Right cardiac atrium (tissue), 5 donors: ENCODE results near the gene TMEM45B. TPM values are rescaled to one million over a fixed set of nuclear protein-coding genes. Genes with fewer than 3 reads are reported as not detected.
"Not testable (repeated sequence)": the region's sequence is repeated elsewhere in the genome, so short reads cannot be mapped to it uniquely, and the experiment has no call there.

Source experiments
- ATAC-seq, 2 donors: fragments of 200-7000 bp; cut with Tn5 transposase; one replicate each; pipeline versions ENCODE4 v1.8.0 to v1.9.1; 2020; ENCODE audit warnings: moderate library complexity in 2 of 2, mild to moderate bottlenecking in 1 of 2
- DNase-seq, 3 donors: peaks; one replicate each; pipeline ENCODE4 v3.0.0-alpha.2; 2020
- H3K27ac ChIP-seq: one replicate; pipeline ENCODE4 v1.5.1; 2013; ENCODE audit warnings: mild to moderate bottlenecking, low read length, control low read depth, moderate library complexity
- H3K27me3 ChIP-seq: one replicate; pipeline ENCODE4 v1.6.1; 2013; ENCODE audit not compliant: control insufficient read depth, insufficient read depth
- H3K4me1 ChIP-seq: one replicate; pipeline ENCODE4 v1.6.1; 2013; ENCODE audit warnings: low read length; ENCODE audit not compliant: control insufficient read depth, insufficient read depth
- H3K4me3 ChIP-seq: one replicate; pipeline ENCODE4 v1.5.1; 2013; ENCODE audit warnings: low read length, control low read depth
- H3K9me3 ChIP-seq: one replicate; pipeline ENCODE4 v1.6.1; 2013; ENCODE audit warnings: low read length; ENCODE audit not compliant: control insufficient read depth
- WGBS: extraction: QIAGEN DNeasy Blood & Tissue Kit; methylation state at CpG from one replicate; pipeline ENCODE4 v1.1.7; 2013; 5-methylcytosine and 5-hydroxymethylcytosine counted together
- intact Hi-C, 4 donors: fragments of 100-400 bp; cut with DNase I; formaldehyde crosslinking; loops; one replicate each; pipeline versions ENCODE4 v1.11.0 to v1.14.0; 2022 to 2023
- polyA plus RNA-seq: library from polyadenylated mRNA; stranded (reverse); fragments of 200-250 nt; gene quantifications from one replicate; pipeline ENCODE4 v1.2.3, GENCODE V29; 2013
- total RNA-seq, 4 donors: library from RNA; stranded (reverse); fragmentation: NEBNext Ultra II Directional; extraction: Animal tissue kit (Norgen Biotek cat#: 25700); gene quantifications; one replicate each; pipeline ENCODE4 v1.2.1, GENCODE V29; 2021
- donor health status: healthy with polysubstance abuse.
- donor health status: DM: no; HTN: yes; CAD: no.
- donor health status: DM: no; HTN: no; CAD: no.
- donor health status: DM: no; HTN: yes; CAD: no; lungs with severe emphysema.
- donor health status: DM: yes; HTN: yes; CAD: no.

Gene TMEM45B
- total and polyA plus RNA-seq, 5 donors = not detected

- DNase-seq (no peak), ATAC-seq (no peak)
- intact Hi-C loops = no loop called here
- WGBS = 83% methylated on average over 12 of the region's 12 CpGs
- Histone ChIP-seq H3K4me3 (no peak overlapping the region), H3K9me3 (no peaks in the 10 kb centered on the region), H3K27me3 (peaks cover 5% of the 10 kb centered on the region), H3K4me1 (no peaks in the 10 kb centered on the region), H3K27ac (no peak overlapping the region)
Measured at GRCh38 chr11:129813231-129813791, 2.3 kb upstream of the TMEM45B start.

DNA sequence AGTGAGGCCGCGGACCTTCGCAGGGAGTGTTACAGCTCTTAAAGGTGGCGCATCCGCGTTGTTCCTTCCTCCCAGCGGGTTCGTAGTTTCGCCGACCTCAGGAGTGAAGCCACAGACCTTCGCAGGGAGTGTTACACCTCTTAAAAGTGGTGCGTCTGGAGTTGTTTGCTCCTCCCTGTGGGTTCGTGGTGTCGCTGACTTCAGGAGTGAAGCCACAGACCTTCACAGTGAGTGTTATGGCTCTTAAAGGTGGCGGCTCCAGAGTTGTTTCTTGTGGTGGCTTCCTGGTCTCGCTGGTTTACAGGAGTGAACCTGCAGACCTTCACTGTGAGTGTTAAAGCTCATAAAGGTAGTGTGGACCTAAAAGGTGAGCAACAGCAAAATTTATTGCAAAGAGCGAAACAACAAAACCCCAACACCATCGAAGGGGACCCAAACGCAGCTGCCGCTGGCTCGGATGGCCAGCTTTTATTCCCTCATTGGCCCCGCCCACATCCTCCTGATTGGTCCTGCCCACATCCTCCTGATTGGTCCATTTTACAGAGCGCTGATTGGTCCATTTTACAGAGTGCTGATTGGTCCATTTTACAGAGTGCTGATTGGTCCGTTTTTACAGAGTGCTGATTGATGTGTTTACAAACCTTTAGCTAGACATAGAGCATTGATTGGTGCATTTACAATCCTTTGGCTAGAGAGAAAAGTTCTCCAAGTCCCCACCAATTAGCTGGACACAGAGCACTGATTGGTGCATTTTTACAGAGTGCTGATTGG lies 1.2 kb upstream of the TMEM45B start:
- intact Hi-C loops = no loop called here
- Histone ChIP-seq H3K4me3 (no peak overlapping the region), H3K9me3 (no peaks in the 10 kb centered on the region), H3K27me3 (peaks cover 5% of the 10 kb centered on the region), H3K27ac (no peak overlapping the region), H3K4me1 (no peaks in the 10 kb centered on the region)
- DNase-seq (no peak), ATAC-seq (no peak)
- 88% methylated on average over 24 of the region's 24 CpGs for WGBS

DNA sequence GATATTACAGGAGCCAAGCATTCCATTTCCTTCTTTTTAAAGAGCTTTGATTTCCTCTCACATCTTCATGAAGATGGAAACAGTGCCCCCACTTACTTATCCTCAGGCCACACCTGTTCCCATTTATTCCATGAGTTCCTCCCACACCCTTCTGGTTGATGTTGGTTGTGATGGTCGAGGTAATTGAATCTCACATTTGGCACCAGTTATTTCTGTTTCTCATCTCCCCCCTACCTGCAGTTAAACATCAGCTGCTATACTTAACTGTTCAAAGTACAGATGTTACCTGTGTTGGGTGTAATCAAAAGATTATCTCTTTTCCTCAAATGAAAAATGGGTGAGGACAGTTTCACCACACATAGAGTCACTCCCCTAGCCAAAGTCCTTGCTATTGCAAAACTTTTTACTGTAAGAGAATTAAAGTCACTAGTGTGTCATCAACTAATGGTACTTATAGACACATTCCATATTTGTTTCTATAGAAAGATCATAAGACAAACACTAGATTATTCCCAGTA lies 1.9 kb downstream of the TMEM45B start:
- Histone ChIP-seq H3K27ac (no peak overlapping the region), H3K4me1 (no peaks in the 10 kb centered on the region), H3K4me3 (no peak overlapping the region), H3K9me3 (no peaks in the 10 kb centered on the region), H3K27me3 (peaks cover 5% of the 10 kb centered on the region)
- 63% methylated on average over 1 of the region's 1 CpG for WGBS
- ATAC-seq = no peak
- intact Hi-C loops = no loop called here
- no peak for DNase-seq

- H3K27me3 ChIP-seq, H3K4me1 ChIP-seq, DNase-seq, H3K4me3 ChIP-seq, H3K9me3 ChIP-seq, ATAC-seq, H3K27ac ChIP-seq, intact Hi-C loops: not testable (repeated sequence)
- 81% methylated on average over 3 of the region's 3 CpGs for WGBS
Measured at GRCh38 chr11:129818236-129818635, 2.6 kb downstream of the TMEM45B start.

DNA sequence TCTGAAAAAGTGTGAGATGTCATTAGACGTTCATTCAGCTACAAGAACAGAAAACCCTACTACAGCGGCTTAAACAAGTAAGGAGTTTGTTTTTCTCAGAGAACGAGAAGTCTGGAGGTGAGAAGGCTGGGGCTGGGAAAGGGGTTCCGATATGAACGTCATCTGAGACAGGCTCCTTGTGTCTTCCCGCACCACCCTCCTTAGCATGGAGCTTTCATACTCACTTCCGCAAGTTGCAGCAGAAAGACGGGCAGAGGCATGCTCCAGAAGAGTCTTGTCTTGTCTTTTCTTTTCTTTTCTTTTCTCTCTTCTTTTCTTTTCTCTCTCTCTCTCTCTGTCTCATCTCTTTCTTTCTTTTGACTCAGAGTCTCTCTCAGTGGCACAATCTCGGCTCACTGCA lies 3.6 kb downstream of the TMEM45B start:
- Histone ChIP-seq H3K27me3 (peaks cover 5% of the 10 kb centered on the region), H3K27ac (no peak overlapping the region)
- 82% methylated on average over 9 of the region's 9 CpGs for WGBS

DNA sequence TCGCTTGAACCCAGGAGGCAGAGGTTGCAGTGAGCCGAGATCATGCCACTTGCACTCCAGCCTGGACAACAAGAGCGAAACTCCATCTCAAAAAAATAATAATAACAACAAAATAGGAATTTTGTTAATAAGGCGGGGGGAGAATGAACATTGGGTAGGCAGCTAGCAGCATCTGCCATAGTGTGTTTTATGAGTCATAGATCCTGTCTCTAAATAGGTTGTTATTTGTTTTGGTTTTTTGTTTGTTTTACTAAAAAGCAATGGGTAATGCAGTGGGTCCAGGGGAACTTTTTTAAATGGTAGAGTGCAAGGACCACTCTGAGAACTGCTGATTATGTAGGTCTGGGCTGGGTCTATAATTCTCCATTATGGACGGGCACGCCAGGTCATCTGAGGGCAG lies 4.6 kb downstream of the TMEM45B start:
- intact Hi-C loops, DNase-seq, H3K27ac ChIP-seq, H3K9me3 ChIP-seq, H3K4me1 ChIP-seq, ATAC-seq, H3K4me3 ChIP-seq, H3K27me3 ChIP-seq: not testable (repeated sequence)
- 94% methylated on average over 6 of the region's 6 CpGs for WGBS

More for the DNA sequence above, 3.6 kb downstream of the TMEM45B start:
- Histone ChIP-seq H3K9me3 (no peaks in the 10 kb centered on the region), H3K4me1 (no peaks in the 10 kb centered on the region), H3K4me3 (no peak overlapping the region)
- DNase-seq = no peak
- intact Hi-C loops = no loop called here
- ATAC-seq = no peak

DNA sequence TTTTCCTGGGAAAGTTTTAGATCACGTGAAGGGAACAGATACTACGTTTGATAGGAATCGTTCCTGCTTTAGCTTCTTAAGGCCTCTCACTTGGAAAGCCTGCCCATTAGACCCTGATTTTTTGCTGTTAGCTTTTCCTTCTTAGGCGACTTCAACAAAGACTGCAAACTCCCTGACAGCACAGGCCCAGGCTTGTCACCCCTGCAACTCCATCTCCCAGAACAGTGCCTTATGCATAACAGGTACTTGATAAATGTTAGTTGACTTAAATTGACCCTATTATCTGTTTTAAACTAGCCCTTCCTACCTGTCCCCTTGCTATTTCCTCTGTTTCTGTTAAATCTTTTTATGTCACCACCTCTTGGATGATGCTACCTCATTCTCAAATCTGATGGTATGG lies 7.6 kb downstream of the TMEM45B start:
- H3K27ac ChIP-seq, H3K27me3 ChIP-seq, H3K4me3 ChIP-seq, intact Hi-C loops, H3K4me1 ChIP-seq, DNase-seq, H3K9me3 ChIP-seq, ATAC-seq: not testable (repeated sequence)
- 84% methylated on average over 4 of the region's 4 CpGs for WGBS

DNA sequence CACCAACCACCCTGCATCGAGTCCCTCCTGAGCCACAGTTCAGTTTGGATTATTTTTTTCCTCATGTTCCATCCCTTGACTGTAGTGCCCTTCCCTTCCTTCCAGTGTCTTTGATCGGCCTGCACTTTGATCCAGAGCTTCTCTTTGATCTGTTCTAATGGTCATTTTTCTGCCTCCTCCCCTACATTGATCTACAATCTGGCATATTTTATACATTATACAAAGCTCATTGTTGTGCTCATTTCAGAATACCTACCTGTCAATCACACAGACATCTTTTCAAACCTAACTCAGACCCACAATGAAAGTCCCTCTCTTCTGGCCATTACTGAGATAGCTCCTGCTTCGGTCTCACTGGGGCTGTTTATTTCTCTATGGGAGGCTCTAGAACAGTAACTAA lies 8.2 kb downstream of the TMEM45B start:
- ATAC-seq, H3K9me3 ChIP-seq, H3K4me1 ChIP-seq, H3K27ac ChIP-seq, H3K4me3 ChIP-seq, intact Hi-C loops, DNase-seq, H3K27me3 ChIP-seq: not testable (repeated sequence)
- 85% methylated on average over 3 of the region's 3 CpGs for WGBS

DNA sequence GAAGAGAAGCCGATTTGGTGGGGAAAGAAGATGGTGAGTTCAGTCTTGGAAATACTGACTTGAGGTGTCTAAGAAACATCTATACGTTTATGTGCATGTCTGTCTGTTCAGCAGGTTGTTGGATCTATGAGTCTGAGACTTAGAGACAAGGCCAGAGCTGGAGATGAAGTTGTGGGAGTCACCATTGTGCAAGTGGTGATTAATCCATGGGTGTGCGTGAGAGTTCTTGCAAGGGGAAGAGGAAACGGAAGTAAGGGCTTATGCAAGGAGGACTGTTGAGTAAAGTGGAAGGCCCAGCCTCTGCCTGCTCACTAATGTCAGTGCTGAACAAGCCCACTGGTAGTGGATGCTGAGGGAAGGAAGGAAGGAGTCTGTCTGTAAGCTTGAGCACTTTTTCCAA lies 9.7 kb downstream of the TMEM45B start:
- Histone ChIP-seq H3K4me3 (no peak overlapping the region), H3K4me1 (no peaks in the 10 kb centered on the region), H3K27ac (no peak overlapping the region), H3K9me3 (no peaks in the 10 kb centered on the region), H3K27me3 (no peaks in the 10 kb centered on the region)
- peak; percentile 38 to 51 for ATAC-seq
- no peak for DNase-seq
- 74% methylated on average over 4 of the region's 4 CpGs for WGBS
- intact Hi-C loops = no loop called here

GRCh38 chr11:129828301-129828836 lies 12.7 kb downstream of the TMEM45B start:
- DNase-seq (no peak), ATAC-seq (no peak)
- no peaks in the 10 kb centered on the region for H3K4me1 ChIP-seq
- 53% methylated on average over 9 of the region's 9 CpGs for WGBS
- H3K9me3 ChIP-seq = no peaks in the 10 kb centered on the region
- no peaks in the 10 kb centered on the region for H3K27me3 ChIP-seq
- intact Hi-C loops = no loop called here
- H3K4me3 ChIP-seq = no peak overlapping the region
- H3K27ac ChIP-seq = no peak overlapping the region

DNA sequence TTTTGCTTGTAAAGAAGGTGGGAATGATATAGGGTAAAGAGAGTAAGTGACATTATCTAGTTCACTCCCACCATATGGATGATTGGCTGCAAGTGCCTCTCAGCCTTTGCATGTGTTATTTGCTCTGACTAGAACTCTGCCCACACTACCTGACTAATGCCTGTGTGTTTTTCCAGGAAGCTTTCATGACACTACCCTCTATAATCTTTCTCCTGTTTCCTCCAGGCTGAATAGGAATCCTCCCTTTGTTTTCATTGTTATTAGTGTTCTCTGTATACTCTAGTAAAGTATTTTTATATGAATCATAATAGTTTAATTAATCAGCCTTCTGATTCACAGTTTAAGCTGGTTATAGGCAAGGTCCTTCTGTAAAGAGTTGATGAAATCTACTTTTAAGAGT lies 13.8 kb downstream of the TMEM45B start:
- H3K27ac ChIP-seq, H3K4me1 ChIP-seq, H3K27me3 ChIP-seq, DNase-seq, ATAC-seq, intact Hi-C loops, H3K9me3 ChIP-seq, H3K4me3 ChIP-seq: not testable (repeated sequence)
